SK-N-DZ (cell line): ENCODE results near the gene ITPKB. TPM values are rescaled to one million over a fixed set of nuclear protein-coding genes. Genes with fewer than 3 reads are reported as not detected.
"Not testable (repeated sequence)": the region's sequence is repeated elsewhere in the genome, so short reads cannot be mapped to it uniquely, and the experiment has no call there.

Source experiments
- DNase-seq: peaks from one replicate; pipeline ENCODE4 v3.0.0-alpha.2; 2015; ENCODE audit warnings: low spot score
- polyA plus RNA-seq, 2 experiments: library from polyadenylated mRNA; depleted of rRNA; stranded (reverse); fragments of >200 nt; gene quantifications; 2 replicates each; pipeline ENCODE4 v1.2.3, GENCODE V29; 2014

ITPKB gene
- not detected in 2 replicates for polyA plus RNA-seq (2014; cell fraction: cytosol; rRNA removed)
- not detected in 2 replicates for polyA plus RNA-seq (2014; cell fraction: nucleus; rRNA removed)

DNA sequence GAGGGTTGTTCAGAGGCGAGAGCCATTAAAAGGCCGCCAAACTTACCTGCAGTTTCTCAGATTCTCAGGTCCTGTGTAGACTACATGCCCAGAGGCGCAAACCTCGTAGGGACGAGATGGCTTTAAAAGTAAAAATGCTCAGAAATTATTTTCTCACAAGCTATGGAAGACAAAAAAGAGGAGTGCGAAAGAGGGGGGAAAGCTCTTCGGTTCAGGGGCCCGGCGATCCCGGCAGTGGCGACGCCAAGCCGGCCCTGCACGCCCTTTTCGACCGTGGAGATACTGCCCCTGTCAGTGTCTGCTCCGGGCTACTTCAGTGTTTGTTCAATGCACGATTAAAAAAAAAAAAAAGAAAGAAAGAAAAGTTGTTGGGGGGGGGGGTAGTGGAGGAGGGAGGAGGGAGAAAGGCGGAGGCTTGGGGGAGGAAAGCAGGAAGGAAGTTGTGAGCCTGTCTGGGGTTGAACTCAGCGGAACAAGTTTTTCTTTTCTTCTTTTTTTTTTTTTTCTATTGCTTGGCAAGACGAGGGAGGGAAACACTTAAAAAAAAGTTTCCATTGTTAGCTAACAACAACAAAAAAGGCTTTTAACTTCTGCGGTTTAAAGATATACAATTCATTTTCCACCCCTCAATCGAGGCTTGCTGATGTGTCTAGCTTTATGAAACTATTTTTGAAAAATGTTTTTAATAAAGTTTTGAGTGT is at the start of gene ITPKB:
ITPKB (minus strand) TSS at position 288 of the 701 bp plus-strand sequence. CDS start 1,824 bp downstream, outside the sequence.
- no peak for DNase-seq

DNA sequence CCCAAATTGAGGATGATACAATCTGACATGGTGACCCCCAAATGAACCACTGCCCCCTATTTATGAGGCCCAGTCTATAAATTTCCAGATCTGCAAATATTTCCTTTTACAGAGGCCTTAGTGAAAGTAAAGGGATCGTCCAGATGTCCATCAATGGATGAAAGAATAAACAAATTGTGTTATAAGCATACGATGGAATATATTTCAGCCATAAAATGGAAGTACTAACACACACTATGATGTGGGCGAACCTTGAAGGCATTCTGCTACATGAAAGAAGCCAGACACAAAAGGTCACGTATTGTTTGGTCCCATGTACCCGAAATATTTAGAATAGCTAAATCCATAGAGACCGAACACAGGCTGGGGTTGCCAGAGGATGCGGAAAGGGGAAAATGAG is 48.6 kb upstream of the ITPKB start:
- DNase-seq = no peak

DNA sequence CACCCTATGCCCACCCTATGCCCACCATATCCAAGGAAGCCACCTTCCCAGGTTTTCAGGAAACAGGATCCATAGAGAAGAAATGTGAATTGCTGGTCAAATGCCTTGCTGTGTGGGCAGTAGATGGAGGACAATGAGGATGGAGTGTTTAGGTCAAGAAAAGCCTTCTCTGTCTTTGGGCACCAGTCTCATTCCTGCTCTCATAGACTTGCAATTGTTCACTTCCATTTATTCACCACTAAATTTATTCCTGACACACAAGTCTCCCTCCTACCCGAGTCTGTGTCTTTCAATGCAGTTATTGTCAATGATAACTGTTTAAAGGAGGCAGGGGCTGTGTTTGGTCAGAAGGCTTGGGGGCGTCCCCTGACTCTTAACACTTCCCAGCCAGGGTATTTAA is 48.0 kb upstream of the ITPKB start:
- DNase-seq = no peak

DNA sequence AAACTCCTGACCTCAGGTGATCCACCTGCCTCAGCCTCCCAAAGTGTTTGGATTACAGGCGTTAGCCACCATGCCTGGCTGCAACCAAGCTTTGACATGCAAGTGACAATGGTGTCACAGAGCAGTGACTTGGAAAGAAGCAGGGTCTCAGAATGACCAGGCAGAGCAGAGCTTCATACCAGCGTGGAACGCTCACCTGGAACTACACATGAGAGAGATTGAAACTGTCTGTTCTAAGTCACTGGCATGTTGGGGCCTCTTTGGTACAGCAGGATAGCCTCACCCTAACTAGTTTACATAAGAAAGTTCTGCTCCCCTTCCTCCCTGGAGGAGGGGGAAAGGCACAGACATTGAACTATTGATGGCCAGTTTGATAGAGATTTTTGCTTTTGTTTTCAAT is 47.5 kb upstream of the ITPKB start:
- DNase-seq = no peak

DNA sequence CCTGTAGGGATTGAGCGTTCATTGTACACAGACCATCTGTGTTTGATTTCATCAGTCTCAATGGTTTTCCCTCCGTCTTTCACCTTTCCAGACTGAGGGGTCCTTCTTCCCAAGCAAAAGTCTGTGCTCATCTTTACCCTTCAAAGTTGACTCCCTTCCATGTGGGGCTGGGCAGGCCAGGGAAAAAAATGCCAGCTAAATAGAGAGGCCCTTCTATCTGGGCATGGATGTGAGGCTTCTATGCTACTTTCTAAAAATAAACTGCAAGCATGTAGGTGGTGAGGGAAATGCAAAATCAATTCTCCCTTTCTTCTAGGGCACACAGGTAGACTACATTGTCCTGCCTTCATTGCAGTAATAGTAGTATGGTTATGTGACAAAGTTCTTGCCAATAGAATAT is 46.7 kb upstream of the ITPKB start:
- no peak for DNase-seq

DNA sequence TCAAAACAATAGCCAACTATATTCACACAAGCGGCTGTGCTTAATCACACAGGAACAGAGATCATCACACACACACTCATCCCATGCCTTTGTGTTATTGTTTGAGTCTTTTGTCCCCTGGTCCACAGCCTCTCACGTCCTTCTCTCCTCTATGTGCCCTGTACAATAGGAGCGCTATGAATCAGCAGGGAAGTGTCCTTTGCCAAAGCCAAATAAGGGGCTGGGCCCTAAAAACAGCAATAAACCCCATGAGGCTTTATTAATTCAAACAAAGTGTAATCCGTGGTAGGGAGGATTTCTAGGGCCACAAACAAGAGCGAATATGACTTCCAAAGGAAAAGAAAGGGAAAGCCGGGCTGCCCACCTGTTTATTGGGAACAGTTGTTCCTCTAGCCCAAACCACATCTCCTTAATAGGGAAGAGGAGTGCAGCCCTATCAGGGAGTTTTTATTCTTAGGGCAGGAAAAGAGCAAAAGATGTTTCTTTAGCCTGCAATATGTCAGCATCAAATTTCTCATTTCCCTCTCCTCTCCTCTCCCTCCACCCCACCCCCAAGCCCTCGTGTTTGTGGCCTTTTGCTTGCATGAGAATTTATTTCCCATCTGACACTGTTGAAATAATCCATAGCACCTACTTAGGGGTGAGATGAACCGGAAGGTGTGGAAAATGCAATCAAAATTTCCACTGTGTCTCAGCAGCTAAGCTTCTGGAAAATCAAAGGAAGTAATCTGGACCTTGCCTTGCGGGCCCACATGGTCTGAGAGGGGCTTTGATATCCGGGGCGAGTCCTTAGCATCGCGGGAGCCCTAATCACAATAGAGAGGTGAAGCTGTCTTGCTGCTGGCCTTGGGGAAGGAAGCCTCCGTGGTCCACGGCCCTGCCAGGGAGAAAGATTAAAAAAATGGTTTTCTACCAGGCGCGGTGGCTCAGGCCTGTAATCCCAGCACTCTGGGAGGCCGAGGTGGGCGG is 45.3 kb upstream of the ITPKB start:
- no peak for DNase-seq

DNA sequence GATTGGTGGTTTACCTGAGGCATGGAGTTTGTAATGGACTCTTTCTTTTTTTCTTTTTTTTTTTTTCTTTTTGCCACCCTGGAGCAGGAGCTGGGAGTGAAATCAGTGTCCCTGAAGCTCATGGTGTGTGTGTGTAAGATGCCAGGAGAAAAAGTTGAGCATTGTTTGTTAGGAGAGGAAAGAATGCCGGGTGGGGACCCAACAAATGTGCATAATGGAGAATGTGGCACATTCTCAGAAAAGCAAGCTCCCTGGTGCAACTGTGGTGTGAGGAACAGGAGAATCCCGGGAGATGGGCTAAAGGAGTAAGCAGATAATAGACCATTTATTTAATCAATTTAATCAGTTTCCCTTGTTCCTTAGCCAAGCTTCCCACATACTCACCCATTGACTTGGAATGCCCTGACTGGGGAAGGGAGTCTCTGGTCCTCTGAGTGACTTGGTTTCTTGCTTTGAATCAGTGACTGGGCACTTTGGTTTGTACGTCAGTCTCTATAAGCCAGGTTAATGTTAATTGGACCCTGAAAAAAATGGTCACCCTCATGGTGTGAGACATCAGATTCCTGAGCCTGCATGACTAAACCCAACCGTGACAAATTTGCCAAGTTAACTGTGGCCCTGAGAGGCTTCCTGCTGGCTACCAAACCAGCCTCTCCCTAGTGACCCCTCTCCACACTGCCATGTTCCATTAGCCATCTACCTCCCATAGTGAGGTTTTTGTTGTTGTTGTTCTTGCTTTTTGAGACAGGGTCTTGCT is 43.9 kb upstream of the ITPKB start:
- no peak for DNase-seq

DNA sequence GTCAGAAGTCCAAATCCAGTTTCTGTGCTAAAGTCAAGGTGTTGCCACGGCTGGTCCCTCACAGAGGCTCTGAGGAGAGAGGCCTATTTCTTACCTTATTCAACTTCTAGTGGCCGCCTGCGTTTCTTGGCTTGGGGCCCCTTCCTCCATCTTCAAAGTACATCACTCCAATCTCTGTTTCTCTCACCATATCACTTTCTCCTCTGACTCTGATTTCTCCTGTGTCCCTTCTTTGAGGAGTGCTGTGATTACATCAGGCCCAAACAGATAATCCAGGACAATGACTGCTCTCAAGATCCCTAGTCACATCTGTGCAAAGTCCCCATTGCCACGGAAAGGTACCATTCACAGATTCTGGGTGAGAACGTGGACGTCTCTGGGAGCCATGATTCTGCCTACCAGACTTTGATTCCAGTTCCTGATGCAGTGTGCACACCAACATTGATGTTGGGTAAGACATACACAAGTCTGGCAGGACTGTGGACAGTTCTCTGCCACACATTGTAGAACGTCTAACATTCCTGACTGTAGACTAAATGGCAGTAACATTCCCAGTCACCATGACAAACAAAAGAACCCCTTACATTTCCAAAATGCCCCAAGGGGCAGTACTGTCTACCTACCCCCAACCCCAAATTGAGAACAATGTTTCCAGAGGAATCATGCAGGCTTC is 43.0 kb upstream of the ITPKB start:
- no peak for DNase-seq

DNA sequence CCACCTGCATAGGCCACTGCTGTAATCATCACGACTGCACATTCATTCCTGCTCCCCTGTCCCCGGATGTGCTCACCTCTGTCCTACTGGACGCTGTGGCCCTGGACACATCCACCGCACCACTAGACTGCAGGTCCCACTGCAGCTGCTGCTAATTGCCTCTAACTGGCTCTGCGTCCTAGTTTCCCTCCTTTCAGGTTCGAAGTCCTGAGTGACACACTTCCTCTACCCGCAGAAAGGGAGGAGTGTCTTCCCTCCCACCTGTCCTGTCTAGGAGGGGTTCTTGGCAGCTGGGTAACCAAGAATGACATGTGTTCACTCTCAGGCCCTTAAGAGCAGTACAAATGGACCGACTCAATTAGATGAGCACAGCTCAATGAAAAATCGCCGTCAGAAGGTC is 40.5 kb upstream of the ITPKB start:
- no peak for DNase-seq

DNA sequence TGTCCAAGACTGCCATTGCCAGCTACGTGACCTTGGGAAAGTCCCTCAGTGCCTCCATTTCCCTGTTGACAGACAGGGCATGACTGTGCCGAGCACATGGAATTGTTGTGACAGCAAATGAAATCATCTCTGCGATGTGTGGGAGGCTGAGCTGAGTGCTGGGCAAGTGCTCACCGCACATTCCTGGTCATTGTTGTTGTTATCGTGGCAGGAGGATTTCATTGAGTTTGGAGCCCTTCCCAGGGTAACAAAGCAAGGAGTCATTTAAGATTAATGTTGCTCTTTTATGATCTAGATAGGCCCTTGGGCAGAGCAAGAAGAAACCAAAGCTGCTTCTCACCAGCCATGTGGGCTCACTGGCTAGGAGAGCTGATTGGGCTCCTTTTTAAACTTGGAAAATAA is 39.6 kb upstream of the ITPKB start:
- DNase-seq = no peak

DNA sequence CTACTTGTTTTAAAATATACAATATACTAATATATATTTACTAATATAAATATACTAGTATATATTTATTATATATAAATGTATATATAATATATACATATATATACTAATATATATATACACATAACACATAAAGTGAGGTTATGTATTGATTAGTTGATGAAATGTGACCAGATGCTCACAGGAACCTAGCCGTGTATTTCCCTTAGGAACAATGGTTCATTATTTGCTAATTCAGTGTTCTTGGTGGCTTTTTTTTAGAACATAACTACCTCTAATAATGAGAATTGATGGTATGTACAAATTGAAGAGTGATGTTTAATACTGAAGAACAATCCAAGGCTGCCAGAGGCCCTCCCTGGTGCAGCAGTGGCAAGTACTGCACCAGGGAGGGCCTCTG is 37.9 kb upstream of the ITPKB start:
- no peak for DNase-seq

DNA sequence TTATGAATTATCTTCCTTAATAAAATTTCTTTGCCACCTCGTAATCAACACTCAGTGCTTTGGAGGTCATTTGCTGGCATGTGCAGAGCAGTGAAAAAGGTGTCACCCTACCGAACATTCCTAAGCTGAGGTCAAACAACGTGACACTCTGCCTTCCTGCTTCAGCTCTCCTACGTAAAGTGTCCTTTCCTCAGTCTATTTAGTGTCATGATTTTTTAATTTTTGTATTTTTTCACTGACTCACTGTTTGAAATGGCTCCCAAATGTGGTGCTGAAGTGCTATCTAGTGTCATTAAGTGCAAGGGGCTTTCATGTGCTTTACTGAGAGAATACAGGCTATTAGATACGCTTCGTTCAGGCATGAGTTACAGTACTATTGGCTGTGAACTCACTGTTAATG is 37.0 kb upstream of the ITPKB start:
- no peak for DNase-seq

DNA sequence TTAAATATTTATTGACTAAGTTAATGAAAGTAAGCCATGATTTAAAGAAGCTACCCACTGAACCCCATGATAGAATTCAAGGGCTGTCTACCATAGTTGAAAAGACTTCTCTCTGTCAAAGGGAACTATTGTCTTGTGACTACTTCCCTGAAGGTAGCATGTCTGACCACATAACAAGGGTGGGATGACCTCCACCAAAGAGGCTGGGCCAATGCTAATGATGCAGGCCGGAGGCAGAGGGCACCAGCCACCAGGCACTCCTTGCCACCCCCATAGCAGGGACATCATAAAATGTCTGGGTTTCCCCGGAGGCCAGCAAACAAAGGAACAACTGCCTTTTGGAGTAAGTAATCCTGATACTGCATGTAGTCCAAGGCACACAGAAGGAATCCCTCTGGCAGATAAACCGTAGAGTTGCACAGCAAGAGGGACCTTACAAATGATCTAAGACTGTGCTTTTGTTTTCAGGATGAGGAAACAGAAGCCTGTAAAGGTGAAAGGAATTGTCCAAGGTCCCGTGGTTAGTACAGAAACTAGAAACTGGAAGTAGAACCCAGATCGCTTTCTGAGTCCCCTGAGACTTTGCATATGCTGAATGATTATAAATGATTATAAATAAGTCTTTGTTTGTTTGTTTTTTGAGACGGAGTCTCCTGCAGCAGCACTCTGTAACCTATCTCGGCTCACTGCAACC is 33.5 kb upstream of the ITPKB start:
- DNase-seq = no peak

DNA sequence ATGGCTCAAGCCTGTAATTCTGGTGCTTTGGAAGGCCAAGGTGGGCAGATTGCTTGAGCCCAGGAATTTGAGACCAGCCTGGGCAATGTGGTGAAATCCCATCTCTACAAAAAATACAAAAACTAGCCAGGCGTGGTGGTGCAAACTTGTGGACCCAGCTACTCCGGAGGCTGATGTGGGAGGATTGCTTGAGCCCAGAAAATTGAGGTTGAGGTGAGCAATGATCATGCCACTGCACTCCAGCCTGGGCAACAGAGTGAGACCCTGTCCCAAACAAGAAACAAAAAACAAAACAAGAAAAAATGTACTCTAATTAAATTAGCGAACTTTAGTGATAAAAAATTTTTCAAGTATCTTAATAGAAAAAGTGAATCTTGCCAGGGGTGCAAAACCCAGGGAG is 28.1 kb upstream of the ITPKB start:
- DNase-seq = not testable (repeated sequence)

DNA sequence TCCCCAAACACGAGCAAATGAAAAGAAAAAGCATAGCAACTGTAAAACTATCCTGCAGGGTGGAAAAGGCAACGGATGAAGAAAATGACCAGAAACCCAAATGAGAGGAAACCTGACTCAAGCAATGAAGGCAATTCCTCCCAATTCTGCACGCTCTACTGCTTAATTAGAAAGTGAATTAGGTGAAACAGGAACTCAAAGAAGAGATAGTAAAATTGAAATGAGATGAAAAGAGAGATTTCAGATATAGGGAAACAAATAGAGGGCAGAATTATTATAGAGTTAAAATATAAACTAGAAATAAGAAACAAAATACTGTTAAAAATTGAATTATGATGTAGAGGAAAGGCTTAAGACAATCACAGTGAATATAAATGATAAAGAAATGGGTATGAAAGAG is 27.5 kb upstream of the ITPKB start:
- DNase-seq = no peak

DNA sequence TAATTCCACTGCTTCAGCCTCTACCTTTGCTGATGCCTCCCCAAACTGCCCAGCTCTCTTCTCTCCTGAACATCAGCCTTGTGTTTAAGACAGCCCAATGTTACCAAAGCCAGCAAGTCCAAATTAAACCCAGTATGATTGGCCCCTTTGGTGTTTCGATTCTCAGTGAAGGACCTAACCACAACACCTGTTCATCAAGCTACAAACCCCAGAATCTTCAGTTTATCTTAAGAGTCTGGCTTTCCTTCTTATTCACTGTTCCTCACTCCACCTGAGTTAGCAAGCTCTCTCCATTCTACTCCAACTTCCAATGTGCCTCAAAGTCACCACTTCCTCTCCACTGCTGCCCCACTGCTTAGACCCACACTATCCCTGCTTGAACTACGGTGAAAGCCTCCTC is 25.5 kb upstream of the ITPKB start:
- DNase-seq = no peak

DNA sequence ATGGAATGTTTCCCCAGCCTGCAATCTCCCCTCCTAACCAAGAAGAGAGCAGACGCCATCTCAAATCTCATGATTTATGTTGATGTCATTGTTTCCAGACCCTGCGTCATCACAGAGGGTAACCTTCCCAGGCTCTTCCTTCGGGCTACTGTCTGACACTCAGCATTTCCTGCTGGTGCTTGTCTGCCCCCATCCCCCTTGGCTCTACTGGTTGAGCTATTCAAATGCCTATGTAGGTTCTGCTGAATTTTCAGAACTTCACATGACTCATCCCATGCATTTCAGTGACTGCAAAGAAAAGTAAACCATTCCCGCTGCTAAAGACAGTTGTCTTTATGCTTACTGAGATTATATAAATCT is 24.8 kb upstream of the ITPKB start:
- no peak for DNase-seq

DNA sequence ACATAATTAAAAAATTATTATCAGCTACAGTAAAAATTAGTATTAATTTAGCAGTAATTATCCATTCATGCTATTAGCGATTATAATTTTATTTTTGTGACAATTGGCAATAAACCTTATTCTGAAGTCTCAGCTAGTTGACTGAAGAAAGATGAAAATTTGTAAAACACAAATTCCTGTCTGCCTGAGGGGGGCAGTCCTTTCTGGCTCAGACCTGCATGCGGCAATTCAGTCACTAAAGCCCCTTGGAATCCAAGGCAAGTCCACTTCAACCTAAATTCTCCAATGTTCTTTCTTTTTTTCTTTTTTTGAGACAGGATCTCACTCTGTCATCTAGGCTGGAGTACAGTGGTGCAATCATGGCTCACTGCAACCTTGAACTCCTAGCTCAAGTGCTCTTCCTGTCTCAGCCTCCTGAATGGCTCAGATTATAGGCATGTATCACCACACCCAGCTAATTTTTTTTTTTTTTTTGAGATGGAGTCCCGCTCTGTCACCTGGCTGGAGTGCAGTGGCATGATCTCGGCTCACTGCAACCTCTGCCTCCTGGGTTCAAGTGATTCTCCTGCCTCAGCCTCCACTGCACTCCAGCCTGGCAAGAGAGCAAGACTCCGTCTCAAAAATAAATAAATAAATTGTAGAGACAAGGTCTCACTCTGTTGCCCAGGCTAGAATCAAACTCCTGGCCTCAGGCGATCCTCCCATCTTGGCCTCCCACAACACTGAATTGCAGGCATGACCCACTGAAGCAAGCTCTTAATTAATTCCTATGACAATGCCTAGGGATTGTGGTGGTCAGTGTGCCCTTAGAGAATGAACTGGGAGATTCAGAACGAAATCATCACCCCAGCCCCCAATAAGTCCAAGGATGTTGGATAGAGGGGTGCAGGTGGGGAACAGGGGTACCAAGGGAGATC is 24.2 kb upstream of the ITPKB start:
- DNase-seq = no peak

DNA sequence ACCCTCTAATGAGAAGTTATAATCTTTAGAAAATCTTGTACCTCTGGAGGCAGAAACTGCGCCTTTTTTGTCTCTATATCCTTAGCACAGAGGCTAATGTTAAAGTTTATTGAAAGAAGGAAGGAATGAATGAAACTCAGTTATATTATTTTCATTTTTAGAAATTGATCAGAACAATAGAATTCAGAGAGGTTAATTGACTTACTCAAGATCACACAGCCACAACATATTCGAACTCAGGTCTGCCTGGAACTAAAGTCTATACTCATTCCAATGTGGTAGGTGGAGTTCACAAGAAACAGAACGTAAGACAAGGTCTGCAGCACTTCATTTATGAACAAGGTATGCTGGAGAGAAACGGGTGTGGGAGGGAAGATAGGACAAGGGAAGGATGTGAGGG is 23.0 kb upstream of the ITPKB start:
- no peak for DNase-seq

DNA sequence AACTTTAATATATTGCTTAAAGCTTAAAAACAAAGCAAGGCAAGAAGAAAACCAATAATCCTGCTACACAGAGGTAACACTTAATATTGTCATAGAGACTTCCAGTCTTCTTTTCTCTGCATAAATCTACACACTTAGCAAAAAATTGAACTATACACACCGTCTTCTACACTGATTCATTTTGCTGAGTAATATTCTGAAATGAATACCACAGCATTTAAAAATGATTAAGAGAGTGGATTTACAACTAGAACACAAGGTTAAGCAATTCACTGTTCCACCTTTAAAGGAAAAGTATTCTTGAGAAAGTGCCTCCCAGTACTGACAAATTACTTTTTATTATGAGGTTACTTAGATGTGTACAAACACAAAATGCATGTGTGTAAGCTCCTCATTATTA is 22.2 kb upstream of the ITPKB start:
- no peak for DNase-seq
